ENCODE data around the gene THAP12.

The THAP12 gene

GRCh38 chr11:76310832-76311595 lies 69.9 kb downstream of the THAP12 start:
- no peak overlapping the region for H3K4me3 ChIP-seq (ENCODE audit: control insufficient read depth, low read depth, low read length)
- TF ChIP-seq CTCF (conservative IDR thresholded peaks at IDR 0.05; ENCODE audit: control insufficient read depth, insufficient read depth, low read depth, low read length), result no peak
- DNase-seq (ENCODE audit: low read depth), result no peak

GRCh38 chr11:76307978-76308747 lies 72.8 kb downstream of the THAP12 start:
- DNase-seq (ENCODE audit: low read depth), result no peak
- H3K4me3 ChIP-seq (ENCODE audit: control insufficient read depth, low read depth, low read length), result no peak overlapping the region
- no peak for TF ChIP-seq CTCF (conservative IDR thresholded peaks at IDR 0.05; ENCODE audit: control insufficient read depth, insufficient read depth, low read depth, low read length)

GRCh38 chr11:76307396-76307795 lies 73.5 kb downstream of the THAP12 start:
- no peak for DNase-seq (ENCODE audit: low read depth)
- TF ChIP-seq CTCF (conservative IDR thresholded peaks at IDR 0.05; ENCODE audit: control insufficient read depth, insufficient read depth, low read depth, low read length), result no peak

GRCh38 chr11:76303399-76303798 lies 77.5 kb downstream of the THAP12 start:
- no peak overlapping the region for H3K4me3 ChIP-seq (ENCODE audit: control insufficient read depth, low read depth, low read length)
- no peak for TF ChIP-seq CTCF (conservative IDR thresholded peaks at IDR 0.05; ENCODE audit: control insufficient read depth, insufficient read depth, low read depth, low read length)
- DNase-seq (ENCODE audit: low read depth), result no peak

More at GRCh38 chr11:76307396-76307795, 73.5 kb downstream of the THAP12 start:
- H3K4me3 ChIP-seq (ENCODE audit: control insufficient read depth, low read depth, low read length), result no peak overlapping the region

GRCh38 chr11:76302996-76303395 lies 77.9 kb downstream of the THAP12 start:
- H3K4me3 ChIP-seq (ENCODE audit: control insufficient read depth, low read depth, low read length), result no peak overlapping the region
- DNase-seq (ENCODE audit: low read depth), result no peak
- no peak for TF ChIP-seq CTCF (conservative IDR thresholded peaks at IDR 0.05; ENCODE audit: control insufficient read depth, insufficient read depth, low read depth, low read length)

Measured in fibroblast of mammary gland (primary cell).